Measurements from ENCODE around the gene ERCC6L2. TPM values are rescaled to one million over a fixed set of nuclear protein-coding genes. Genes with fewer than 3 reads are reported as not detected.

The ERCC6L2 gene
- total and polyA plus RNA-seq, 2 of the 8 experiments (the other 6 are each of a cell fraction or from before 2014, with no cell fraction given), result 9.8 to 50.0 TPM

DNA sequence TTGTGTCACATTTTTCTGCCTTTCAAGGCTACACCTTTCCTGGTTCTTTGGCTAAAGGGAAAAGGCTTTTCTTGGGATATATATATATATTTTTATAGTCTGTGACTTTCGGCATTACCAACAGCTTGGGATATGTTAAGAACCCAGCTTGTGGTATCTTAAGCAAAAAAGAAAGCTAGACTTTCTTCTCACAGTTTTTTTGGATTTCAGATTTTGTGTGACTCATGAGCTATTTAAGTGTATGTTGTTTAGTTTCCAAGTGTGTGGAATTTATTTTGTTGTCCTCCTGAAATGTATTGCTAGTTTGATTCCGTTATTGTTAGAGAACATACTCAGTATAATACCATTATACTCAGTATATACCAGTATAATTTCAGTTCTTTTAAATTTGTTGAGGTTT lies 64.8 kb downstream of the ERCC6L2 start (continued):
- TF ChIP-seq, protein P1, sequence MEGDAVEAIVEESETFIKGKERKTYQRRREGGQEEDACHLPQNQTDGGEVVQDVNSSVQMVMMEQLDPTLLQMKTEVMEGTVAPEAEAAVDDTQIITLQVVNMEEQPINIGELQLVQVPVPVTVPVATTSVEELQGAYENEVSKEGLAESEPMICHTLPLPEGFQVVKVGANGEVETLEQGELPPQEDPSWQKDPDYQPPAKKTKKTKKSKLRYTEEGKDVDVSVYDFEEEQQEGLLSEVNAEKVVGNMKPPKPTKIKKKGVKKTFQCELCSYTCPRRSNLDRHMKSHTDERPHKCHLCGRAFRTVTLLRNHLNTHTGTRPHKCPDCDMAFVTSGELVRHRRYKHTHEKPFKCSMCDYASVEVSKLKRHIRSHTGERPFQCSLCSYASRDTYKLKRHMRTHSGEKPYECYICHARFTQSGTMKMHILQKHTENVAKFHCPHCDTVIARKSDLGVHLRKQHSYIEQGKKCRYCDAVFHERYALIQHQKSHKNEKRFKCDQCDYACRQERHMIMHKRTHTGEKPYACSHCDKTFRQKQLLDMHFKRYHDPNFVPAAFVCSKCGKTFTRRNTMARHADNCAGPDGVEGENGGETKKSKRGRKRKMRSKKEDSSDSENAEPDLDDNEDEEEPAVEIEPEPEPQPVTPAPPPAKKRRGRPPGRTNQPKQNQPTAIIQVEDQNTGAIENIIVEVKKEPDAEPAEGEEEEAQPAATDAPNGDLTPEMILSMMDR (IDR thresholded peaks at IDR 0.05; ENCODE audit: control extremely low read depth in 1 of 3, insufficient read depth in 1 of 3, low read depth in 1 of 3, low read length in 3 of 3), result no peak
- TF ChIP-seq SP1 (IDR thresholded peaks at IDR 0.05; ENCODE audit: low read depth, low read length) (no peak), TEAD4 (IDR thresholded peaks at IDR 0.05; ENCODE audit: low read depth, low read length) (no peak), CTBP2 (IDR thresholded peaks at IDR 0.05; ENCODE audit: borderline replicate concordance, insufficient read depth, insufficient read length, low read length) (no peak)
